ENCODE data around the gene SHOC1. TPM values are rescaled to one million over a fixed set of nuclear protein-coding genes. Genes with fewer than 3 reads are reported as not detected.

SHOC1 gene
- total and polyA plus RNA-seq, 2 donors (not counting 1 experiment from before 2014, with no cell fraction given) = not detected

- Mint-ChIP-seq H3K27ac (no peak overlapping the region), H3K9me3 (ENCODE audit: insufficient read depth) (no peaks in the 10 kb centered on the region), H3K4me1 (peaks cover 9% of the 10 kb centered on the region), H3K4me3 (no peak overlapping the region), H3K27me3 (peaks cover 4% of the 10 kb centered on the region)
- Histone ChIP-seq H3K27me3 (replicated peaks in 1 of 4; ENCODE audit: control extremely low read depth in 1 of 4, control insufficient read depth in 3 of 4, insufficient read depth in 4 of 4, low read length in 3 of 4) (no peaks in the 10 kb centered on the region), H3K4me1 (ENCODE audit: control insufficient read depth in 2 of 2, insufficient read depth in 2 of 2, low read length in 2 of 2) (peaks cover 0 to 4% of the 10 kb centered on the region in 2 donors), H3K4me3 (ENCODE audit: control extremely low read depth in 1 of 5, extremely low read depth in 1 of 5, insufficient read depth in 1 of 5, low read depth in 2 of 5, low read length in 4 of 5) (no peak overlapping the region), H4K20me1 (ENCODE audit: control insufficient read depth, insufficient read depth, low read length, poor library complexity, severe bottlenecking) (no peaks in the 10 kb centered on the region), H3K9ac (ENCODE audit: low read length) (no peak overlapping the region), H3K4me2 (replicated peaks; ENCODE audit: low read depth, low read length, poor library complexity, severe bottlenecking) (no peak overlapping the region), H3K27ac (ENCODE audit: low read length in 2 of 2) (no peak overlapping the region), H3K79me2 (ENCODE audit: control insufficient read depth, insufficient read depth, low read length) (no peaks in the 10 kb centered on the region), H3K36me3 (replicated peaks in 1 of 2; ENCODE audit: control extremely low read depth in 1 of 2, control insufficient read depth in 1 of 2, extremely low read depth in 1 of 2, insufficient read depth in 2 of 2, low read length in 1 of 2) (no peaks in the 10 kb centered on the region), H3K9me3 (ENCODE audit: control extremely low read depth in 1 of 3, control insufficient read depth in 2 of 3, insufficient read depth in 1 of 3, low read length in 2 of 3) (no peaks in the 10 kb centered on the region), H2AFZ (ENCODE audit: insufficient read depth, low read depth, low read length, poor library complexity, severe bottlenecking) (no peak overlapping the region)
- ATAC-seq (ENCODE audit: low read depth) (no peak), DNase-seq (no peak)
- CTCF ChIA-PET = interaction anchor here (2.1 kb wide), 1 partner anchor 230 kb away, joined by 6 read pairs; no protein-coding TSS in a partner anchor
- TF ChIP-seq CTCF (IDR thresholded peaks at IDR 0.05) = no peak
- TF ChIP-seq EZH2 (IDR thresholded peaks at IDR 0.05; ENCODE audit: borderline replicate concordance, insufficient read depth, low read depth, low read length, poor library complexity, severe bottlenecking) = no peak
- POLR2A ChIA-PET = no interaction called here
- intact Hi-C loops (cut with micrococcal nuclease) = no loop called here
- 100% methylated on average over 1 of the region's 3 CpGs for WGBS (ENCODE audit: insufficient coverage)
Measured at GRCh38 chr9:111843971-111844370, 49.2 kb upstream of the SHOC1 start.

GRCh38 chr9:111842313-111842712 is 47.6 kb upstream of the SHOC1 start:
- Histone ChIP-seq H4K20me1 (ENCODE audit: control insufficient read depth, insufficient read depth, low read length, poor library complexity, severe bottlenecking) (no peaks in the 10 kb centered on the region), H3K4me3 (ENCODE audit: control extremely low read depth in 1 of 5, extremely low read depth in 1 of 5, insufficient read depth in 1 of 5, low read depth in 2 of 5, low read length in 4 of 5) (no peak overlapping the region), H3K4me2 (replicated peaks; ENCODE audit: low read depth, low read length, poor library complexity, severe bottlenecking) (no peak overlapping the region), H2AFZ (ENCODE audit: insufficient read depth, low read depth, low read length, poor library complexity, severe bottlenecking) (no peak overlapping the region), H3K9me3 (ENCODE audit: control extremely low read depth in 1 of 3, control insufficient read depth in 2 of 3, insufficient read depth in 1 of 3, low read length in 2 of 3) (no peaks in the 10 kb centered on the region), H3K4me1 (ENCODE audit: control insufficient read depth in 2 of 2, insufficient read depth in 2 of 2, low read length in 2 of 2) (peaks cover 0 to 4% of the 10 kb centered on the region in 2 donors), H3K79me2 (ENCODE audit: control insufficient read depth, insufficient read depth, low read length) (no peaks in the 10 kb centered on the region), H3K27ac (ENCODE audit: low read length in 2 of 2) (no peak overlapping the region), H3K36me3 (replicated peaks in 1 of 2; ENCODE audit: control extremely low read depth in 1 of 2, control insufficient read depth in 1 of 2, extremely low read depth in 1 of 2, insufficient read depth in 2 of 2, low read length in 1 of 2) (no peaks in the 10 kb centered on the region), H3K27me3 (replicated peaks in 1 of 4; ENCODE audit: control extremely low read depth in 1 of 4, control insufficient read depth in 3 of 4, insufficient read depth in 4 of 4, low read length in 3 of 4) (no peaks in the 10 kb centered on the region), H3K9ac (ENCODE audit: low read length) (no peak overlapping the region)
- H3K27me3 Mint-ChIP-seq = peaks cover 4% of the 10 kb centered on the region
- ATAC-seq (ENCODE audit: low read depth) = peak; percentile 62
- H3K4me3 Mint-ChIP-seq = no peak overlapping the region
- H3K27ac Mint-ChIP-seq = no peak overlapping the region
- TF ChIP-seq EZH2 (IDR thresholded peaks at IDR 0.05; ENCODE audit: borderline replicate concordance, insufficient read depth, low read depth, low read length, poor library complexity, severe bottlenecking) (no peak), CTCF (IDR thresholded peaks at IDR 0.05) (no peak)
- H3K9me3 Mint-ChIP-seq (ENCODE audit: insufficient read depth) = no peaks in the 10 kb centered on the region
- DNase-seq = peak; percentile 20
- POLR2A ChIA-PET = no interaction called here
- intact Hi-C loops (cut with micrococcal nuclease) = no loop called here
- CTCF ChIA-PET = interaction anchor here (2.1 kb wide), 1 partner anchor 232 kb away, joined by 6 read pairs; no protein-coding TSS in a partner anchor
- H3K4me1 Mint-ChIP-seq = peaks cover 9% of the 10 kb centered on the region
- no CpG with 5 or more reads among the region's 1 CpG for whole genome bisulfite sequencing (ENCODE audit: insufficient coverage)

Measured in B cell (primary cell).